HFFc6 (cell line): Measurements from ENCODE around the gene CARD19. TPM values are rescaled to one million over a fixed set of nuclear protein-coding genes. Genes with fewer than 3 reads are reported as not detected.

Experiments
- DNase-seq: peaks from one replicate; pipeline ENCODE4 v3.0.0-alpha.2; 2018
- H3K27ac Mint-ChIP-seq: 2 replicates; pipeline ENCODE4 v1.8.0; 2020; ENCODE audit warnings: mild to moderate bottlenecking, mixed read lengths
- H3K27me3 Mint-ChIP-seq: 2 replicates; pipeline ENCODE4 v1.8.0; 2021; ENCODE audit warnings: mild to moderate bottlenecking, moderate library complexity, mixed read lengths; ENCODE audit not compliant: insufficient read depth
- H3K36me3 Mint-ChIP-seq: 2 replicates; pipeline ENCODE4 v1.8.0; 2021; ENCODE audit warnings: low read depth, mixed read lengths
- H3K4me1 Mint-ChIP-seq: 2 replicates; pipeline ENCODE4 v1.8.0; 2020; ENCODE audit warnings: low read depth, mixed read lengths
- H3K4me3 Mint-ChIP-seq: 2 replicates; pipeline ENCODE4 v1.8.0; 2020; ENCODE audit warnings: mild to moderate bottlenecking, moderate library complexity, mixed read lengths
- H3K9me3 Mint-ChIP-seq: 2 replicates; pipeline ENCODE4 v1.8.0; 2020; ENCODE audit warnings: mild to moderate bottlenecking, mixed read lengths
- CTCF ChIP-seq: fragments of 200-600 bp; sonication (generic); IDR thresholded peaks from 2 replicates; pipeline ENCODE4 v1.5.0; 2021; ENCODE audit warnings: antibody characterized with exemption, mild to moderate bottlenecking
- total RNA-seq, 6 experiments: library from RNA; stranded (reverse); fragmentation: NEBNext Ultra II Directional; extraction: Animal tissue kit (Norgen Biotek cat#: 25700); gene quantifications; 2 replicates in 1 of 6; 3 replicates in 5 of 6; pipeline ENCODE4 v1.2.3, GENCODE V29; 2021

CARD19 gene
- total RNA-seq, 6 experiments from 2014 or later = 35.3 to 40.6 (median 37.9) TPM

DNA sequence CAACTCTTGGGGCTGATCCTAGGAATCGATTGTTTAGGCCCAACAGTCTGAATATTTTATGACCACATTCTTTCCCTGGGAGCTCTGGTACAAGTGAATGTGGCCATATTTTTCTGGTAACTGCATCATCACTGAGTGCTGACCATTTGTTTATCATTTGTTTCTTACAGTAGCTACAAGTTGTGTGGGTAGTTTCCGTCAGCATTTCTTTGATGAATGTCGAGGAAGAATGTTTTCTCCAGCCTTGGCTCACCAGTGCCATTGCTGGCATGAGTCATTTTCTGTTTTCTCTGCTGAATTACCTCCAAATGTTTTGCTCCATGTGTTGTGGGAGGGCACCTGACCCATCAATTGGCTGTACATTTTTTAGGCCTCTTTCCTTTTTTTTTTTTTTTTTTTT is 14.1 kb upstream of the CARD19 start:
- Mint-ChIP-seq H3K36me3 (no peaks in the 10 kb centered on the region), H3K27me3 (peaks cover 6% of the 10 kb centered on the region), H3K4me1 (no peaks in the 10 kb centered on the region), H3K27ac (peak overlapping the region; percentile 59), H3K4me3 (no peak overlapping the region), H3K9me3 (peaks cover 10% of the 10 kb centered on the region)
- DNase-seq = peak; percentile 71
- no peak for TF ChIP-seq CTCF

GRCh38 chr9:93082841-93083411 is 13.1 kb upstream of the CARD19 start:
- Mint-ChIP-seq H3K27me3 (peaks cover 6% of the 10 kb centered on the region), H3K36me3 (no peaks in the 10 kb centered on the region), H3K9me3 (peaks cover 10% of the 10 kb centered on the region), H3K27ac (no peak overlapping the region), H3K4me1 (no peaks in the 10 kb centered on the region), H3K4me3 (no peak overlapping the region)
- TF ChIP-seq CTCF = no peak
- no peak for DNase-seq

- Mint-ChIP-seq H3K27ac (no peak overlapping the region), H3K27me3 (peaks cover 6% of the 10 kb centered on the region), H3K9me3 (peaks cover 15% of the 10 kb centered on the region)
These were observed 12.2 kb upstream of the CARD19 start for GRCh38 chr9:93083592-93084470.

DNA sequence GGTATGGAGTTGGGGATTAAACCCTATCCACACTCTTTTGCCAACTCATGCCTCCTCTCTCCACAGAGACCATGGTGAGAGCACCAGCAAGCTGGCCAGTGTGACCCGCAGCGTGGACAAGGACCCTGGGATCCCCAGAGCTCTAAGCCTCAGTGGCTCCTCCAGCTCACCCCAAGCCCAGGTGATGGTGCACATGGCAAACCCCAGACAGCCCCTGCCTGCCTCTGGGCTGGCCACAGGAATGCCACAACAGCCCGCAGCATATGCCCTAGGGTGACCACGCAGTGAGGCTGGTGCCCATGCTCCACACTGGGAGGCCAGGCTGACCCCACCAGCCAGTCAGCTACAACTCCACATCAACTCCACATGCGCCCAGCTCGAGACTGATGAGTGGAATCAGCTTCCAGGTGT is 11.5 kb upstream of the CARD19 start:
- no peak for TF ChIP-seq CTCF
- no peak for DNase-seq
- Mint-ChIP-seq H3K36me3 (peaks cover 6% of the 10 kb centered on the region), H3K9me3 (peaks cover 21% of the 10 kb centered on the region), H3K4me3 (no peak overlapping the region), H3K27ac (no peak overlapping the region), H3K4me1 (no peaks in the 10 kb centered on the region), H3K27me3 (peaks cover 6% of the 10 kb centered on the region)

More at GRCh38 chr9:93083592-93084470, 12.2 kb upstream of the CARD19 start:
- no peak for TF ChIP-seq CTCF
- DNase-seq = no peak
- no peak overlapping the region for H3K4me3 Mint-ChIP-seq
- H3K4me1 Mint-ChIP-seq = no peaks in the 10 kb centered on the region
- peaks cover 4% of the 10 kb centered on the region for H3K36me3 Mint-ChIP-seq

GRCh38 chr9:93085676-93086075 is 10.3 kb upstream of the CARD19 start:
- Mint-ChIP-seq H3K4me1 (no peaks in the 10 kb centered on the region), H3K4me3 (no peak overlapping the region), H3K36me3 (peaks cover 16% of the 10 kb centered on the region)

More at GRCh38 chr9:93085676-93086075, 10.3 kb upstream of the CARD19 start:
- Mint-ChIP-seq H3K27ac (no peak overlapping the region), H3K9me3 (peaks cover 32% of the 10 kb centered on the region), H3K27me3 (peaks cover 6% of the 10 kb centered on the region)
- TF ChIP-seq CTCF = no peak
- no peak for DNase-seq
